ENCODE data around the gene ARL6. TPM values are rescaled to one million over a fixed set of nuclear protein-coding genes. Genes with fewer than 3 reads are reported as not detected.

The ARL6 gene
- total and polyA plus RNA-seq, 9 of the 15 experiments (the other 6 are each of a cell fraction or from before 2014, with no cell fraction given) = 0.91 to 2.9 (median 2.3) TPM

GRCh38 chr3:97817965-97818364, 53.4 kb downstream of the ARL6 start:
- Histone ChIP-seq H2AFZ (ENCODE audit: low read depth, low read length) (no peak overlapping the region), H3K27ac (ENCODE audit: extremely low read depth, low read depth, low read length) (no peak overlapping the region), H3K36me3 (ENCODE audit: control insufficient read depth, insufficient read depth, low read length) (no peaks in the 10 kb centered on the region), H4K20me1 (replicated peaks; ENCODE audit: control insufficient read depth, insufficient read depth, low read length) (no peaks in the 10 kb centered on the region), H3K9me3 (replicated peaks; ENCODE audit: control insufficient read depth, insufficient read depth, low read depth, low read length) (no peaks in the 10 kb centered on the region), H3K9ac (ENCODE audit: insufficient read depth in 1 of 2, low read depth in 2 of 2, low read length in 2 of 2) (no peak overlapping the region), H3K79me2 (ENCODE audit: control insufficient read depth, insufficient read depth, low read length) (no peaks in the 10 kb centered on the region), H3K27me3 (ENCODE audit: control insufficient read depth in 2 of 2, insufficient read depth in 2 of 2, low read length in 2 of 2) (peaks cover 8 to 20% of the 10 kb centered on the region in 2 experiments), H3K4me2 (ENCODE audit: insufficient read depth, low read length) (no peak overlapping the region), H3K4me3 (no peak overlapping the region), H3K9me1 (ENCODE audit: control insufficient read depth, insufficient read depth, low read length) (no peaks in the 10 kb centered on the region), H3K4me1 (replicated peaks in 1 of 2; ENCODE audit: control insufficient read depth in 2 of 2, insufficient read depth in 2 of 2, low read length in 2 of 2) (peaks cover 0 to 14% of the 10 kb centered on the region in 2 experiments; a peak in 2 of 5 replicates)
- no peak for TF ChIP-seq ZNF280B (CRISPR knock-in tag; IDR thresholded peaks at IDR 0.05)
- no peak for TF ChIP-seq MCM2 (IDR thresholded peaks at IDR 0.05; ENCODE audit: low read depth)
- TF ChIP-seq HNRNPLL (IDR thresholded peaks at IDR 0.05; ENCODE audit: low read depth, low read length, poor library complexity, severe bottlenecking) = no peak
- TF ChIP-seq ARID3A (IDR thresholded peaks at IDR 0.05; ENCODE audit: borderline replicate concordance, low read depth, low read length) = no peak
- TF ChIP-seq ZZZ3 (IDR thresholded peaks at IDR 0.05) = no peak
- TF ChIP-seq ZNF830 (CRISPR knock-in tag; IDR thresholded peaks at IDR 0.05) = no peak
- TF ChIP-seq L3MBTL2 (IDR thresholded peaks at IDR 0.05) = no peak
- TF ChIP-seq FOXM1 (IDR thresholded peaks at IDR 0.05; ENCODE audit: low read depth) = no peak
- no peak for TF ChIP-seq FOXM1 (CRISPR knock-in tag; IDR thresholded peaks at IDR 0.05; ENCODE audit: low read depth)
- no peak for TF ChIP-seq PYGO2 (tag; IDR thresholded peaks at IDR 0.05)
- intact Hi-C loops (cut with micrococcal nuclease) (no loop called here), in situ Hi-C loops (cut with MboI) (no loop called here)
- FAIRE-seq = no peak
- ATAC-seq = no peak
- WGBS (ENCODE audit: insufficient coverage, low coverage, missing lambda C conversion rate) = 0% methylated on average over 3 of the region's 3 CpGs
- no TSS peak for BruUV-seq (replicated peaks)
- ChIA-PET CTCF (ENCODE audit: low intra/inter-chr PET ratio) (no interaction called here), POLR2A (no interaction called here)
- no peak for DNase-seq (ENCODE audit: extremely low read depth in 1 of 4, low spot score in 3 of 4)
